GM19463 (cell line): Measurements from ENCODE around the gene MAGEH1.

Source experiments
- ATAC-seq: cut with Tn5 transposase; IDR thresholded peaks from one replicate; pipeline ENCODE4 v1.9.1; 2021; ENCODE audit warnings: mild to moderate bottlenecking, moderate library complexity; ENCODE audit not compliant: unreplicated experiment

MAGEH1 gene

DNA sequence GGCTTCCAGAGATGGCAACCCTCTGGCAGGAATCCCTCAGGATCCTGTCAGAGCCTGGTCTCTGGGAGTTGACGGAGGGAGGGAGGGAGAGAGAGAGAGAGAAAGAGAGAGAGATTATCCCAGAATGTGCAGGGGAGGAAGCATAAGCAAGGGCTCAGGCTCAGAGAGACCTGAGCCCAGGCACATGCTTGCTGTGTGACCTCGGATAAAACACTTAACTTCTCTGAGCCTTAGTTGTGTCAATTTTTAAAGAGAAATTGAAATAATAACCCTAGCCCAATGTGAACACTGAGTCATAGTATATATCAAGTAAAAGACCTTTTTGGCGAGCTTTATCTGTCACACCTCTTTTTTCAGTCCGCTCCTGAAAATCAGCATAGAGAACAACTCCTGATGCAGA, 38.2 kb downstream of the MAGEH1 start:
- no peak for ATAC-seq

DNA sequence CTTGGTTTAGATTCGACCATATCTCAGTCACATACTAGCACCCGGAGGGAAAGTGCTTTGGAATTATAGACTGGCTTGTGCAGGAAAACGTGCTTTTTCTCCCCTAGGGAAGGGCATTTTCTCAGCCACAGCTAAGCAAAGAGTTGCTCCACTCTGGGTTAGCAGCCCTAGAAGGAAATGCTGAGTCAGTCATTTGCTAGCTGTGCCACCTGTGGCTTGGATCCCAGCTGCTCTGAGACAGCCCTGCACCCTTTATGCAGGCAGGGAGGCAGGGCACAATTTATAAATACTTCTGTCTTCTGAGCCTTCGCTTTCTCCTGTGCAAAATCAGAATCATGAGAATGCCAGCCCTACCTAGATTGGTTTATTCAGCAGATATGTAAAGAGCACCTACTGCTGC, 39.0 kb downstream of the MAGEH1 start:
- no peak for ATAC-seq
